ENCODE results near the gene CAMK2D. TPM values are rescaled to one million over a fixed set of nuclear protein-coding genes. Genes with fewer than 3 reads are reported as not detected.

CAMK2D gene
- total RNA-seq, 6 experiments from 2014 or later: 83.7 to 102 (median 94.1) TPM

- no peak for DNase-seq
- Mint-ChIP-seq H3K9me3 (no peaks in the 10 kb centered on the region), H3K36me3 (ENCODE audit: low read depth) (peaks cover 7% of the 10 kb centered on the region), H3K27me3 (ENCODE audit: insufficient read depth) (peaks cover 2% of the 10 kb centered on the region), H3K4me1 (ENCODE audit: low read depth) (peaks cover 13% of the 10 kb centered on the region), H3K27ac (no peak overlapping the region; the same call in 1 of the 2 replicates), H3K4me3 (no peak overlapping the region)
- no peak for TF ChIP-seq CTCF (IDR thresholded peaks at IDR 0.05)
These were observed 95.0 kb downstream of the CAMK2D start for GRCh38 chr4:113666386-113667114.

GRCh38 chr4:113665036-113665435 lies 96.5 kb downstream of the CAMK2D start:
- H3K36me3 Mint-ChIP-seq (ENCODE audit: low read depth): peaks cover 7% of the 10 kb centered on the region
- no peaks in the 10 kb centered on the region for H3K9me3 Mint-ChIP-seq
- H3K27me3 Mint-ChIP-seq (ENCODE audit: insufficient read depth): peaks cover 2% of the 10 kb centered on the region
- H3K4me3 Mint-ChIP-seq: no peak overlapping the region
- no peak overlapping the region for H3K27ac Mint-ChIP-seq
- no peak for DNase-seq
- TF ChIP-seq CTCF (IDR thresholded peaks at IDR 0.05): no peak
- peaks cover 13% of the 10 kb centered on the region for H3K4me1 Mint-ChIP-seq (ENCODE audit: low read depth)

- Mint-ChIP-seq H3K4me3 (no peak overlapping the region), H3K4me1 (ENCODE audit: low read depth) (peaks cover 37% of the 10 kb centered on the region), H3K27ac (no peak overlapping the region), H3K27me3 (ENCODE audit: insufficient read depth) (peaks cover 2% of the 10 kb centered on the region), H3K36me3 (ENCODE audit: low read depth) (peaks cover 22% of the 10 kb centered on the region), H3K9me3 (no peaks in the 10 kb centered on the region)
- TF ChIP-seq CTCF (IDR thresholded peaks at IDR 0.05): no peak
- no peak for DNase-seq
These were observed 99.0 kb downstream of the CAMK2D start for GRCh38 chr4:113662581-113662980.

GRCh38 chr4:113659127-113659526 lies 102.4 kb downstream of the CAMK2D start:
- TF ChIP-seq CTCF (IDR thresholded peaks at IDR 0.05): no peak
- Mint-ChIP-seq H3K4me3 (no peak overlapping the region), H3K36me3 (ENCODE audit: low read depth) (peaks cover 30% of the 10 kb centered on the region), H3K4me1 (ENCODE audit: low read depth) (peaks cover 41% of the 10 kb centered on the region), H3K27ac (peak overlapping the region; percentile 43; the same call in 1 of the 2 replicates), H3K9me3 (no peaks in the 10 kb centered on the region), H3K27me3 (ENCODE audit: insufficient read depth) (no peaks in the 10 kb centered on the region; the same call in 1 of the 2 replicates)
- no peak for DNase-seq

GRCh38 chr4:113657586-113658233 lies 103.8 kb downstream of the CAMK2D start:
- Mint-ChIP-seq H3K36me3 (ENCODE audit: low read depth) (peaks cover 30% of the 10 kb centered on the region), H3K27ac (peak overlapping the region; percentile 55; the same call in 1 of the 2 replicates), H3K9me3 (no peaks in the 10 kb centered on the region), H3K27me3 (ENCODE audit: insufficient read depth) (no peaks in the 10 kb centered on the region; the same call in 1 of the 2 replicates), H3K4me3 (no peak overlapping the region; the same call in 1 of the 2 replicates), H3K4me1 (ENCODE audit: low read depth) (peaks cover 48% of the 10 kb centered on the region)
- TF ChIP-seq CTCF (IDR thresholded peaks at IDR 0.05): no peak
- DNase-seq: no peak
